GM23338 (cell line): ENCODE data around the gene SPRED2.

ENCODE experiments used
- CTCF ChIP-seq, 2 experiments: fragments of 200-600 bp in 1 of 2; sonication (generic) in 1 of 2; conservative IDR thresholded peaks; 2 replicates each; pipeline versions ENCODE4 v1.5.1 to v1.6.1; 2016 to 2017; ENCODE audit warnings: antibody characterized with exemption in 2 of 2, low read depth in 2 of 2, mild to moderate bottlenecking in 2 of 2, moderate library complexity in 1 of 2
- EZH2 ChIP-seq: fragments of 200-600 bp; sonication (generic); IDR thresholded peaks from one replicate; pipeline ENCODE4 v1.8.0; 2017; ENCODE audit warnings: antibody characterized with exemption, mild to moderate bottlenecking, low read depth; ENCODE audit not compliant: unreplicated experiment
- EZH2phosphoT487 ChIP-seq: fragments of 200-600 bp; sonication (generic); IDR thresholded peaks from one replicate; pipeline ENCODE4 v1.8.1; 2018; ENCODE audit warnings: antibody characterized with exemption; ENCODE audit not compliant: unreplicated experiment
- POLR2AphosphoS5 ChIP-seq: IDR thresholded peaks from 2 replicates; pipeline ENCODE4 v1.6.1; 2016; ENCODE audit warnings: antibody characterized with exemption, low read depth
- ZNF331 ChIP-seq: fragments of 250-450 bp; sonication (Bioruptor Pico); IDR thresholded peaks from 2 replicates; pipeline ENCODE4 v1.5.0; 2020; ENCODE audit warnings: low read depth, mild to moderate bottlenecking, moderate library complexity

DNA sequence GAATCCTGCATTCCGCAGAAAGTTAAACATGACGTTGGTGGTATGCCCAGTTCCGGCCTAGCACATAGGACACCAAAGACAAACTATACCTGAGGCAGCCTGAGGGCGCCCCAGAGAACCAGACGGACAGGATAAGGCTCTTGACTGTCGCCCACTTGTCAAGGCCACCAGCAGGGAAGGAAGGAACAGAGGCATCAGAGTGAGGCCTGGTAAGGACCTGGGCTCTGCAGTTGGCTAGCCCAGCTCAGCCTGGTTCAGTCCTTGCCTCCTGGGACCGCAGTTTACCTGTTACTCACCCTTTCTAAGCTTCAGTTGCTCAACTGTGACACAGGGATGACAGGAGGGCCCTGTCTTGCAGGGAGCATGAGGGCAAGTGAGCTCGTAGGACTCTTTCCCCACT lies 122.7 kb downstream of the SPRED2 start:
- TF ChIP-seq EZH2phosphoT487 = no peak
- no peak for TF ChIP-seq CTCF (conservative IDR thresholded peaks at IDR 0.05; ENCODE audit: low read depth in 2 of 2)
- no peak for TF ChIP-seq EZH2
- TF ChIP-seq ZNF331 (CRISPR knock-in tag) = no peak
- TF ChIP-seq POLR2AphosphoS5 = no peak
